IPS-18a (cell line): ENCODE measurements around the gene POLD1.

Experiments
- H3K27ac ChIP-seq: one replicate; pipeline ENCODE4 v1.5.1; 2013; ENCODE audit warnings: low read length
- H3K27me3 ChIP-seq: one replicate; pipeline ENCODE4 v1.6.1; 2013; ENCODE audit warnings: mild to moderate bottlenecking, low read length; ENCODE audit not compliant: control insufficient read depth, insufficient read depth
- H3K36me3 ChIP-seq: one replicate; pipeline ENCODE4 v1.6.1; 2013; ENCODE audit warnings: low read depth, low read length; ENCODE audit not compliant: control insufficient read depth
- H3K4me1 ChIP-seq: one replicate; pipeline ENCODE4 v1.6.1; 2013; ENCODE audit warnings: low read depth, low read length; ENCODE audit not compliant: control insufficient read depth
- H3K4me3 ChIP-seq: one replicate; pipeline ENCODE4 v1.5.1; 2013; ENCODE audit warnings: low read length
- H3K9ac ChIP-seq: one replicate; pipeline ENCODE4 v1.6.1; 2013; ENCODE audit warnings: mild to moderate bottlenecking, low read length, moderate library complexity
- H3K9me3 ChIP-seq: one replicate; pipeline ENCODE4 v1.6.1; 2013; ENCODE audit warnings: low read depth, low read length; ENCODE audit not compliant: control insufficient read depth

The POLD1 gene

GRCh38 chr19:50376166-50377050 lies 7.7 kb upstream of the POLD1 start, which contains the start of gene NR1H2:
Gene NR1H2, plus strand, starts transcription at chr19:50376457. Its CDS starts 1,149 bp downstream, at chr19:50377606.
- Histone ChIP-seq H3K27ac (peak within 1 kb of the TSS; percentile 97), H3K4me1 (no peaks in the 10 kb centered on the region), H3K27me3 (no peaks in the 10 kb centered on the region)

GRCh38 chr19:50377051-50377461 lies 7.1 kb upstream of the POLD1 start:
- Histone ChIP-seq H3K4me3 (peak overlapping the region; percentile 33), H3K27ac (no peak overlapping the region)

More at GRCh38 chr19:50376166-50377050, 7.7 kb upstream of the POLD1 start, which contains the start of gene NR1H2:
- peaks cover 31% of the 10 kb centered on the region for H3K36me3 ChIP-seq
- peak within 1 kb of the TSS; percentile 94 for H3K9ac ChIP-seq
- H3K4me3 ChIP-seq = peak within 1 kb of the TSS; percentile 92
- no peaks in the 10 kb centered on the region for H3K9me3 ChIP-seq

GRCh38 chr19:50377517-50377916 lies 6.6 kb upstream of the POLD1 start:
- H3K4me3 ChIP-seq = peak overlapping the region; percentile 33

More at GRCh38 chr19:50377051-50377461, 7.1 kb upstream of the POLD1 start:
- Histone ChIP-seq H3K9me3 (no peaks in the 10 kb centered on the region), H3K4me1 (no peaks in the 10 kb centered on the region), H3K27me3 (no peaks in the 10 kb centered on the region), H3K36me3 (peaks cover 38% of the 10 kb centered on the region), H3K9ac (no peak overlapping the region)

GRCh38 chr19:50378169-50378862 lies 5.8 kb upstream of the POLD1 start:
- Histone ChIP-seq H3K4me1 (peaks cover 3% of the 10 kb centered on the region), H3K36me3 (peaks cover 38% of the 10 kb centered on the region), H3K27ac (no peak overlapping the region), H3K9ac (no peak overlapping the region), H3K4me3 (no peak overlapping the region), H3K27me3 (no peaks in the 10 kb centered on the region), H3K9me3 (no peaks in the 10 kb centered on the region)

More at GRCh38 chr19:50377517-50377916, 6.6 kb upstream of the POLD1 start:
- Histone ChIP-seq H3K36me3 (peaks cover 38% of the 10 kb centered on the region), H3K4me1 (no peaks in the 10 kb centered on the region), H3K27me3 (no peaks in the 10 kb centered on the region), H3K27ac (no peak overlapping the region), H3K9ac (no peak overlapping the region), H3K9me3 (no peaks in the 10 kb centered on the region)

GRCh38 chr19:50378863-50379236 lies 5.3 kb upstream of the POLD1 start:
- H3K9ac ChIP-seq = no peak overlapping the region
- peaks cover 38% of the 10 kb centered on the region for H3K36me3 ChIP-seq
- no peak overlapping the region for H3K27ac ChIP-seq
- peaks cover 6% of the 10 kb centered on the region for H3K4me1 ChIP-seq
- H3K4me3 ChIP-seq = no peak overlapping the region
- no peaks in the 10 kb centered on the region for H3K27me3 ChIP-seq
- no peaks in the 10 kb centered on the region for H3K9me3 ChIP-seq

GRCh38 chr19:50379602-50380001 lies 4.5 kb upstream of the POLD1 start:
- Histone ChIP-seq H3K36me3 (peaks cover 38% of the 10 kb centered on the region), H3K9ac (no peak overlapping the region), H3K27ac (no peak overlapping the region), H3K4me3 (no peak overlapping the region), H3K9me3 (no peaks in the 10 kb centered on the region), H3K27me3 (no peaks in the 10 kb centered on the region), H3K4me1 (peaks cover 6% of the 10 kb centered on the region)

GRCh38 chr19:50380137-50380536 lies 4.0 kb upstream of the POLD1 start:
- H3K27ac ChIP-seq = no peak overlapping the region
- H3K9me3 ChIP-seq = no peaks in the 10 kb centered on the region
- H3K36me3 ChIP-seq = peaks cover 38% of the 10 kb centered on the region
- H3K27me3 ChIP-seq = no peaks in the 10 kb centered on the region
- no peak overlapping the region for H3K9ac ChIP-seq
- H3K4me3 ChIP-seq = no peak overlapping the region
- peaks cover 6% of the 10 kb centered on the region for H3K4me1 ChIP-seq

- Histone ChIP-seq H3K27me3 (no peaks in the 10 kb centered on the region), H3K27ac (no peak overlapping the region), H3K36me3 (peaks cover 38% of the 10 kb centered on the region), H3K9me3 (no peaks in the 10 kb centered on the region), H3K4me1 (peaks cover 6% of the 10 kb centered on the region), H3K4me3 (no peak overlapping the region), H3K9ac (no peak overlapping the region)
These were observed 3.4 kb upstream of the POLD1 start for GRCh38 chr19:50380751-50381151.

GRCh38 chr19:50381881-50382729 lies 2.0 kb upstream of the POLD1 start:
- no peaks in the 10 kb centered on the region for H3K27me3 ChIP-seq
- H3K9ac ChIP-seq = no peak overlapping the region
- no peak overlapping the region for H3K4me3 ChIP-seq
- peaks cover 6% of the 10 kb centered on the region for H3K4me1 ChIP-seq
- no peak overlapping the region for H3K27ac ChIP-seq
- H3K9me3 ChIP-seq = no peaks in the 10 kb centered on the region
- H3K36me3 ChIP-seq = peaks cover 43% of the 10 kb centered on the region

- no peaks in the 10 kb centered on the region for H3K27me3 ChIP-seq
- peaks cover 6% of the 10 kb centered on the region for H3K4me1 ChIP-seq
- peak overlapping the region; percentile 47 for H3K4me3 ChIP-seq
- peaks cover 47% of the 10 kb centered on the region for H3K36me3 ChIP-seq
- no peaks in the 10 kb centered on the region for H3K9me3 ChIP-seq
- H3K9ac ChIP-seq = peak overlapping the region; percentile 8
- no peak overlapping the region for H3K27ac ChIP-seq
These were observed 921 bp upstream of the POLD1 start for GRCh38 chr19:50383001-50383851.
